ENCODE measurements around the gene SLC25A23. TPM values are rescaled to one million over a fixed set of nuclear protein-coding genes. Genes with fewer than 3 reads are reported as not detected.

SLC25A23 gene
- total RNA-seq, 2 experiments from 2014 or later = 27.5 to 28.0 TPM

DNA sequence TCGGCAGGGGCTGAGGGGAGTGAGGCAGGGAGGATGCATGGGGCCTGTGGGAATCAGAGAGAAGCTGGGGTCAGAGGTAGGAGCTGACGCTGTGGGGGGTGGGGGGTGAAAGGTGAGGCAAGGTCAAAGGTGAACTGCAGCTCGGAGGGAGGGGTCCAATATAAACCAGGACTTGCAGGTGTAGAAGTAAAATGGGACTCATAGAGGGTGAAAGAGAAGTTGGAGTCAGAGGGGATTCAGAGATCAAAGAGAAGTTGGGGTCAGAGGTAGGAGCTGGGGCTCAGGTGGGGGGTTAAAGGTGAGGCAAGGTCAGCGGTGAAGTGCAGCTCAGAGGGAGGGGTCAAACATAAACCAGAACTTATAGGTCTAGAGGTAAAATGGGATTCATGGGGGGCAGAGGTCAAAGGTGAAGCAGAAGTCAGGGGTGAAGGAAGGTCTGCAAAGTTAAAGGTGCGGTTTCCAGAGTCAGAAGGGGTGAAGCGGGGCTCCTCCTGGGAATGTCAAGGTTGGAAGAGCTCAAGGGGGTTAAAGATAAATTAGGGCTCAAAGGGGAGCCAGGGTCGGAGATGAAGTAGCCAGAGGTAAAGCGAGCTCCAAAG, 34.9 kb upstream of the SLC25A23 start:
- Mint-ChIP-seq H3K27ac (no peak overlapping the region), H3K4me3 (no peak overlapping the region), H3K4me1 (ENCODE audit: low read depth) (peaks cover 23% of the 10 kb centered on the region), H3K36me3 (ENCODE audit: low read depth) (no peaks in the 10 kb centered on the region), H3K9me3 (ENCODE audit: insufficient read depth) (peaks cover 4% of the 10 kb centered on the region), H3K27me3 (ENCODE audit: low read depth) (no peaks in the 10 kb centered on the region)
- POLR2A ChIA-PET = no interaction called here
- CTCF ChIA-PET = no interaction called here
- DNase-seq (no peak), ATAC-seq (no peak)

DNA sequence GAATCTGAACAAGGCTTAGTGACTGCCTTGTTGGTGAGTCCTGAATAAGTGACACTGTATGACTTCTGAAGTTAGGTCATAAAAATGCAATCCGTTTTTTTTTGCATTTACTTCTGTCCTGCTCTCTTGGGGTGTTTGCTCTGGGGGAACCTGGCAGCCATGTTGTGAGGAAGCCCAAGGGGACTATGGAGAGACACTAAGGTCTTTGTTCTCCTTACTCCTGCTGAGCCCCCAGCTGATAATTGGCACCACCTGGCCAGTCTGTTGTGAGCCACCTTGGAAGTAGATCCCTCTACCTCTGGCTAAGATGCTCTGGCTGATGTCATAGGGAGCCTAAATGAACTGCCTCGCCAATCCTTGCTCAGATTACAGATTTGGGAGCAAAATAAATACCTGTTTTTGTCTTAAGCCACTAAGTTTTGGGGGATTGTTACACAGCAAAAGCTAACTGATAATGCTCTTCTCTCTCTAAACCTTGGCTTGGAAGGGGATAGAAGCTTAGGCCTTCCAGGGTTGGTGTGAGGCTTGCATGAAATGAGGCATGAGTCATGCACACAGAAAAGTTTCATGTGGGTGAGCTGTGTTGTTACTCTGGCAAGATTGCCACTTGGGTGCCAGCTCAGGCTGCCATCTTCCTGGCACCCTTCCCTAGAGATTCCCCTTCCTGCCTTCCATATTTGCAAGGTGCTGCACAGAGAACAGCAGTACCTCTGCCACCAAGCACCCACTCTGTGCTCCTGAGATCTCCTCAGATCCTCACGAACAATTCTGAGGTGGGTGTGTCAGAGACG, 32.4 kb upstream of the SLC25A23 start:
- Mint-ChIP-seq H3K27me3 (ENCODE audit: low read depth) (no peaks in the 10 kb centered on the region), H3K27ac (no peak overlapping the region), H3K4me3 (no peak overlapping the region), H3K4me1 (ENCODE audit: low read depth) (peaks cover 12% of the 10 kb centered on the region), H3K9me3 (ENCODE audit: insufficient read depth) (peaks cover 4% of the 10 kb centered on the region), H3K36me3 (ENCODE audit: low read depth) (no peaks in the 10 kb centered on the region)
- DNase-seq (no peak), ATAC-seq (no peak)
- ChIA-PET POLR2A (interaction anchor here (0.6 to 1.2 kb wide), 3 partner anchors 12 to 228 kb away, joined by 3 to 5 read pairs (median 4); no protein-coding TSS in a partner anchor), CTCF (interaction anchor here (0.8 to 1.1 kb wide), 3 partner anchors 10 to 15 kb away, joined by 3 to 4 read pairs (median 3); partner anchors contain the start of gene DENND1C)

GRCh38 chr19:6490134-6490533, 30.5 kb upstream of the SLC25A23 start:
- no peak for ATAC-seq
- POLR2A ChIA-PET = interaction anchor here (1.4 kb wide), 1 partner anchor 9 kb away, joined by 10 read pairs; the partner anchor contains the start of gene DENND1C

GRCh38 chr19:6489278-6490061, 29.9 kb upstream of the SLC25A23 start:
- peaks cover 12% of the 10 kb centered on the region for H3K4me1 Mint-ChIP-seq (ENCODE audit: low read depth)
- peak overlapping the region; percentile 73 for H3K27ac Mint-ChIP-seq
- H3K4me3 Mint-ChIP-seq = peak overlapping the region; percentile 63
- ATAC-seq (peak; percentile 86), DNase-seq (no peak)
- H3K27me3 Mint-ChIP-seq (ENCODE audit: low read depth) = no peaks in the 10 kb centered on the region
- ChIA-PET POLR2A (interaction anchor here (1.4 kb wide), 1 partner anchor 8 kb away, joined by 10 read pairs; the partner anchor contains the start of gene DENND1C), CTCF (interaction anchor here (1.0 to 1.4 kb wide), 3 partner anchors 8 to 16 kb away, joined by 3 to 4 read pairs (median 3); partner anchors contain the start of gene DENND1C)
- H3K9me3 Mint-ChIP-seq (ENCODE audit: insufficient read depth) = peaks cover 4% of the 10 kb centered on the region
- no peaks in the 10 kb centered on the region for H3K36me3 Mint-ChIP-seq (ENCODE audit: low read depth)

More at GRCh38 chr19:6490134-6490533, 30.5 kb upstream of the SLC25A23 start:
- DNase-seq = no peak
- Mint-ChIP-seq H3K4me1 (ENCODE audit: low read depth) (peaks cover 12% of the 10 kb centered on the region), H3K27ac (peak overlapping the region; percentile 73), H3K9me3 (ENCODE audit: insufficient read depth) (peaks cover 4% of the 10 kb centered on the region), H3K27me3 (ENCODE audit: low read depth) (no peaks in the 10 kb centered on the region), H3K36me3 (ENCODE audit: low read depth) (no peaks in the 10 kb centered on the region), H3K4me3 (peak overlapping the region; percentile 63)
- CTCF ChIA-PET = interaction anchor here (1.0 to 1.4 kb wide), 3 partner anchors 9 to 15 kb away, joined by 3 to 4 read pairs (median 3); partner anchors contain the start of gene DENND1C

DNA sequence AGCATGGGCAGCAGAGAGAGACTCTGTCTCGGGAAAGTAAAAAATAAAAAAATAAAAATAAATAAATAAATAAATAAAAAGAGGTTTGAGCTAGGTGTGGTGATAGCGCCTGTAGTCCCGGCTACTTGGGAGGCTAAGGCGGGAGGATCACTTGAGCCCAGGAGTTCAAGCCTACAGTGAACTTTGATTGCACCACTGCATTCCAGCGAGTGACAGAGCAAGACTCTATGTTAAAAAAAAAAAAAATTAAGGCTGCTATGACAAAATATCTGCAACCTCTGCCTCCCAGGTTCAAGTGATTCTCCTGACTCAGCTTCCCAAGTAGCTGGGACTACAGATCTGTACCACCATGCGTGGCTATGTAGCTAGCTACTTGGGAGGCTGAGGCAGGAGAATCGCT, 25.2 kb upstream of the SLC25A23 start:
- ATAC-seq (no peak), DNase-seq (no peak)
- Mint-ChIP-seq H3K4me1 (ENCODE audit: low read depth) (peaks cover 39% of the 10 kb centered on the region), H3K9me3 (ENCODE audit: insufficient read depth) (no peaks in the 10 kb centered on the region), H3K27me3 (ENCODE audit: low read depth) (no peaks in the 10 kb centered on the region), H3K36me3 (ENCODE audit: low read depth) (peaks cover 4% of the 10 kb centered on the region), H3K27ac (no peak overlapping the region), H3K4me3 (no peak overlapping the region)
- ChIA-PET CTCF (interaction anchor here (1.2 kb wide), 1 partner anchor 16 kb away, joined by 3 read pairs; no protein-coding TSS in a partner anchor), POLR2A (no interaction called here)

GRCh38 chr19:6484230-6484629, 24.6 kb upstream of the SLC25A23 start:
- Mint-ChIP-seq H3K27me3 (ENCODE audit: low read depth) (no peaks in the 10 kb centered on the region), H3K4me1 (ENCODE audit: low read depth) (peaks cover 38% of the 10 kb centered on the region), H3K27ac (no peak overlapping the region), H3K36me3 (ENCODE audit: low read depth) (peaks cover 4% of the 10 kb centered on the region), H3K4me3 (no peak overlapping the region), H3K9me3 (ENCODE audit: insufficient read depth) (no peaks in the 10 kb centered on the region)
- CTCF ChIA-PET = interaction anchor here (1.2 kb wide), 1 partner anchor 16 kb away, joined by 3 read pairs; no protein-coding TSS in a partner anchor
- DNase-seq (no peak), ATAC-seq (no peak)
- POLR2A ChIA-PET = no interaction called here

- ATAC-seq (no peak), DNase-seq (no peak)
- ChIA-PET CTCF (interaction anchor here (2.0 to 3.2 kb wide), 2 partner anchors 22 to 33 kb away, joined by 10 to 19 read pairs; no protein-coding TSS in a partner anchor), POLR2A (no interaction called here)
- Mint-ChIP-seq H3K36me3 (ENCODE audit: low read depth) (peaks cover 4% of the 10 kb centered on the region), H3K9me3 (ENCODE audit: insufficient read depth) (no peaks in the 10 kb centered on the region), H3K4me1 (ENCODE audit: low read depth) (peaks cover 37% of the 10 kb centered on the region), H3K27me3 (ENCODE audit: low read depth) (no peaks in the 10 kb centered on the region), H3K27ac (peak overlapping the region; percentile 5), H3K4me3 (no peak overlapping the region)
Measured at GRCh38 chr19:6483235-6483634, 23.6 kb upstream of the SLC25A23 start.

GRCh38 chr19:6482343-6482686, 22.7 kb upstream of the SLC25A23 start:
- no peak for DNase-seq
- H3K4me1 Mint-ChIP-seq (ENCODE audit: low read depth) = peaks cover 37% of the 10 kb centered on the region
- ATAC-seq = no peak
- no peaks in the 10 kb centered on the region for H3K27me3 Mint-ChIP-seq (ENCODE audit: low read depth)
- ChIA-PET CTCF (interaction anchor here (1.8 to 3.2 kb wide), 3 partner anchors 9 to 34 kb away, joined by 4 to 19 read pairs (median 10); no protein-coding TSS in a partner anchor), POLR2A (interaction anchor here (0.6 to 2.2 kb wide), 9 partner anchors 9 to 331 kb away, joined by 3 to 17 read pairs (median 9); partner anchors contain the start of genes ALKBH7, KHSRP and SLC25A23)
- peak overlapping the region; percentile 97 for H3K27ac Mint-ChIP-seq
- peaks cover 6% of the 10 kb centered on the region for H3K36me3 Mint-ChIP-seq (ENCODE audit: low read depth)
- H3K9me3 Mint-ChIP-seq (ENCODE audit: insufficient read depth) = no peaks in the 10 kb centered on the region
- H3K4me3 Mint-ChIP-seq = peak overlapping the region; percentile 95

- H3K27me3 Mint-ChIP-seq (ENCODE audit: low read depth) = no peaks in the 10 kb centered on the region
- POLR2A ChIA-PET = interaction anchor here (0.6 to 2.2 kb wide), 20 partner anchors 8 to 331 kb away, joined by 3 to 17 read pairs (median 5); partner anchors contain the start of genes ALKBH7, KHSRP, SLC25A23 and TNFSF9
- peak within 1 kb of the TSS; percentile 95 for H3K4me3 Mint-ChIP-seq
- CTCF ChIA-PET = interaction anchor here (0.8 to 3.2 kb wide), 18 partner anchors 8 to 677 kb away, joined by 3 to 19 read pairs (median 4); partner anchors contain the start of genes CLPP, KHSRP and VAV1
- H3K4me1 Mint-ChIP-seq (ENCODE audit: low read depth) = peaks cover 37% of the 10 kb centered on the region
- H3K9me3 Mint-ChIP-seq (ENCODE audit: insufficient read depth) = no peaks in the 10 kb centered on the region
- peak within 1 kb of the TSS; percentile 97 for H3K27ac Mint-ChIP-seq
- H3K36me3 Mint-ChIP-seq (ENCODE audit: low read depth) = peaks cover 11% of the 10 kb centered on the region
- DNase-seq (peak; percentile 85), ATAC-seq (peak; percentile 91)
Measured at GRCh38 chr19:6481541-6482342, 22.1 kb upstream of the SLC25A23 start, which contains the start of gene DENND1C. TSS of gene DENND1C (minus strand) at chr19:6481787. CDS start at chr19:6481695, 92 bp downstream.

GRCh38 chr19:6480848-6481415, 21.3 kb upstream of the SLC25A23 start:
- Mint-ChIP-seq H3K27ac (peak overlapping the region; percentile 97), H3K36me3 (ENCODE audit: low read depth) (peaks cover 18% of the 10 kb centered on the region), H3K9me3 (ENCODE audit: insufficient read depth) (no peaks in the 10 kb centered on the region), H3K4me1 (ENCODE audit: low read depth) (peaks cover 37% of the 10 kb centered on the region), H3K27me3 (ENCODE audit: low read depth) (no peaks in the 10 kb centered on the region), H3K4me3 (peak overlapping the region; percentile 95)
- ATAC-seq (peak; percentile 35), DNase-seq (peak; percentile 50)
- POLR2A ChIA-PET = interaction anchor here (0.6 to 2.2 kb wide), 19 partner anchors 8 to 174 kb away, joined by 3 to 17 read pairs (median 6); partner anchors contain the start of genes ALKBH7, KHSRP, SLC25A23 and TNFSF9
- CTCF ChIA-PET = interaction anchor here (0.8 to 3.2 kb wide), 17 partner anchors 9 to 677 kb away, joined by 3 to 19 read pairs (median 4); partner anchors contain the start of genes CLPP, KHSRP and VAV1

Measured in activated CD8-positive, alpha-beta T cell treated with anti-CD3 and anti-CD28 coated beads, Interleukin-2, amount 10 ng/mL, durations not matched to agents 7 days and 5 days (primary cell).